A549 (cell line): Measurements from ENCODE around the gene PUM2. TPM values are rescaled to one million over a fixed set of nuclear protein-coding genes. Genes with fewer than 3 reads are reported as not detected.

Source experiments
- ATAC-seq, 2 experiments: fragments of 200-7000 bp in 1 of 2; fragments of >200 bp in 1 of 2; cut with Nextera tagmentation in 1 of 2; cut with Tn5 transposase in 1 of 2; 3 replicates each; pipeline versions ENCODE4 v1.8.0 to v1.9.1; 2018 to 2020; ENCODE audit warnings: mild to moderate bottlenecking in 1 of 2, moderate library complexity in 1 of 2
- CTCF ChIA-PET: fragments of 300-600 bp; sonication (Branson Sonifier 250); formaldehyde crosslinking; extraction: SDS; loops from one replicate; lab custom pipeline; 2021; ENCODE audit warnings: antibody characterized with exemption, inconsistent platforms; lab: Yijun Ruan, JAX
- POLR2A ChIA-PET: fragments of 350-600 bp; formaldehyde crosslinking; extraction: SDS; loops from one replicate; lab custom pipeline; 2021; ENCODE audit warnings: antibody characterized with exemption, inconsistent platforms; lab: Yijun Ruan, JAX
- DNase-seq, 2 experiments: peaks; one replicate each; pipeline versions ENCODE4 v3.0.0 to v3.0.0-alpha.2; 2011 to 2016; ENCODE audit warnings: low read depth in 1 of 2, low spot score in 1 of 2
- FAIRE-seq: peaks from 2 replicates; lab custom pipeline; 2011; peaks lifted over from hg19 to GRCh38; lab: Jason Lieb, UNC
- H3K27ac ChIP-seq, 2 experiments: fragments of >200 bp; sonication (Bioruptor Twin); formaldehyde crosslinking; 3 replicates each; pipeline ENCODE4 v1.5.1; 2016 to 2017
- H3K4me1 ChIP-seq: fragments of >200 bp; sonication (Bioruptor Twin); formaldehyde crosslinking; 3 replicates; pipeline ENCODE4 v1.6.1; 2016
- H3K4me2 ChIP-seq: fragments of >200 bp; sonication (Bioruptor Twin); formaldehyde crosslinking; 3 replicates; pipeline ENCODE4 v1.6.1; 2016
- H3K4me3 ChIP-seq: fragments of >200 bp; sonication (Bioruptor Twin); formaldehyde crosslinking; 3 replicates; pipeline ENCODE4 v1.5.1; 2016
- H3K9me3 ChIP-seq: fragments of >200 bp; sonication (Bioruptor Twin); formaldehyde crosslinking; 3 replicates; pipeline ENCODE4 v1.6.1; 2016
- BCL3 ChIP-seq: fragments of >200 bp; sonication (Bioruptor Twin); formaldehyde crosslinking; IDR thresholded peaks from 3 replicates; pipeline ENCODE4 v1.6.1; 2016
- BHLHE40 ChIP-seq: IDR thresholded peaks from 2 replicates; pipeline ENCODE4 v1.6.1; 2012; ENCODE audit warnings: low read depth, low read length, inconsistent platforms
- CEBPB ChIP-seq, 2 experiments: fragments of >200 bp in 1 of 2; sonication (Bioruptor Twin) in 1 of 2; formaldehyde crosslinking in 1 of 2; IDR thresholded peaks; 2 replicates each; pipeline ENCODE4 v1.6.1; 2012 to 2016
- CHD2 ChIP-seq: fragments of 150-350 bp; IDR thresholded peaks from 2 replicates; pipeline ENCODE4 v1.6.1; 2014; ENCODE audit warnings: low read length; ENCODE audit not compliant: partially characterized antibody
- E2F6 ChIP-seq: IDR thresholded peaks from 2 replicates; pipeline ENCODE4 v1.6.1; 2012; ENCODE audit warnings: low read depth, borderline replicate concordance
- EHF ChIP-seq: fragments of 250-450 bp; sonication (Bioruptor Pico); IDR thresholded peaks from 2 replicates; pipeline ENCODE4 v1.5.0; 2020; ENCODE audit warnings: mild to moderate bottlenecking
- HDAC2 ChIP-seq: fragments of 200-600 bp; sonication (generic); IDR thresholded peaks from 2 replicates; pipeline ENCODE4 v1.6.1; 2016
- HOXB5 ChIP-seq: fragments of 250-450 bp; sonication (Bioruptor Pico); IDR thresholded peaks from 2 replicates; pipeline ENCODE4 v1.5.0; 2020; ENCODE audit warnings: mild to moderate bottlenecking, moderate library complexity
- JUN ChIP-seq, 2 experiments: fragments of >200 bp; sonication (Bioruptor Twin); formaldehyde crosslinking; IDR thresholded peaks; 2 replicates in 1 of 2; 3 replicates in 1 of 2; pipeline ENCODE4 v1.6.1; 2016 to 2017
- MAFK ChIP-seq: fragments of 450-650 bp; IDR thresholded peaks from 2 replicates; pipeline ENCODE4 v1.6.1; 2014; ENCODE audit not compliant: partially characterized antibody
- NFE2L2 ChIP-seq: fragments of 150-350 bp; conservative IDR thresholded peaks from 2 replicates; pipeline ENCODE4 v1.6.1; 2014; ENCODE audit warnings: low read length
- NPAS2 ChIP-seq: fragments of 250-450 bp; sonication (Bioruptor Pico); IDR thresholded peaks from 2 replicates; pipeline ENCODE4 v1.8.0; 2022; ENCODE audit warnings: mild to moderate bottlenecking, moderate library complexity, borderline replicate concordance
- PBX3 ChIP-seq: IDR thresholded peaks from 2 replicates; pipeline ENCODE4 v1.6.1; 2012
- POLR2A ChIP-seq: IDR thresholded peaks from 2 replicates; pipeline ENCODE4 v1.6.1; 2012; ENCODE audit warnings: mild to moderate bottlenecking, low read length
- REST ChIP-seq: fragments of 200-600 bp; sonication (generic); IDR thresholded peaks from 2 replicates; pipeline ENCODE4 v1.6.1; 2016; ENCODE audit warnings: antibody characterized with exemption, mild to moderate bottlenecking, moderate library complexity
- RFX5 ChIP-seq: fragments of 450-650 bp; IDR thresholded peaks from 2 replicates; pipeline ENCODE4 v1.7.1; 2014; ENCODE audit warnings: antibody characterized with exemption, mild to moderate bottlenecking, moderate library complexity
- RNF2 ChIP-seq: fragments of 200-600 bp; sonication (generic); IDR thresholded peaks from 2 replicates; pipeline ENCODE4 v1.6.1; 2016; ENCODE audit warnings: low read depth, mild to moderate bottlenecking, antibody characterized with exemption, moderate library complexity, borderline replicate concordance
- TFCP2L1 ChIP-seq: fragments of 250-450 bp; sonication (Bioruptor Pico); IDR thresholded peaks from 2 replicates; pipeline ENCODE4 v1.5.0; 2021; ENCODE audit warnings: mild to moderate bottlenecking
- WGBS: methylation state at CpG from one replicate; pipeline ENCODE4 v1.1.6; 2017; ENCODE audit errors: missing lambda C conversion rate; 5-methylcytosine and 5-hydroxymethylcytosine counted together
- polyA plus RNA-seq, 4 experiments: library from polyadenylated mRNA; depleted of rRNA in 3 of 4; stranded (reverse); fragments of >200 nt; fragmentation: RNase III in 1 of 4; extraction: RNeasy Plus Mini Kit Qiagen cat#74134 plus additional on column Dnase treatment in 1 of 4; gene quantifications; 2 replicates in 3 of 4; 3 replicates in 1 of 4; pipeline ENCODE4 v1.2.3, GENCODE V29; 2011 to 2017
- TF ChIP-seq, protein P1 (sequence below): fragments of 150-350 bp; IDR thresholded peaks from 2 replicates; pipeline ENCODE4 v1.6.1; 2014; ENCODE audit warnings: low read depth, mild to moderate bottlenecking, low read length
- TF ChIP-seq, protein P2 (sequence below): fragments of >200 bp; sonication (Bioruptor Twin); formaldehyde crosslinking; IDR thresholded peaks from 2 replicates; pipeline ENCODE4 v1.6.1; 2016
- TF ChIP-seq, protein P3 (sequence below): fragments of 250-450 bp; sonication (Bioruptor Pico); IDR thresholded peaks from 2 replicates; pipeline ENCODE4 v1.5.0; 2021; ENCODE audit warnings: mild to moderate bottlenecking, moderate library complexity, borderline replicate concordance
- TF ChIP-seq, protein P4 (sequence below): IDR thresholded peaks from 2 replicates; pipeline ENCODE4 v1.6.1; 2012

Gene PUM2
- polyA plus RNA-seq, 2 of the 4 experiments (the other 2 are of a cell fraction), result 44.6 to 94.2 TPM

DNA sequence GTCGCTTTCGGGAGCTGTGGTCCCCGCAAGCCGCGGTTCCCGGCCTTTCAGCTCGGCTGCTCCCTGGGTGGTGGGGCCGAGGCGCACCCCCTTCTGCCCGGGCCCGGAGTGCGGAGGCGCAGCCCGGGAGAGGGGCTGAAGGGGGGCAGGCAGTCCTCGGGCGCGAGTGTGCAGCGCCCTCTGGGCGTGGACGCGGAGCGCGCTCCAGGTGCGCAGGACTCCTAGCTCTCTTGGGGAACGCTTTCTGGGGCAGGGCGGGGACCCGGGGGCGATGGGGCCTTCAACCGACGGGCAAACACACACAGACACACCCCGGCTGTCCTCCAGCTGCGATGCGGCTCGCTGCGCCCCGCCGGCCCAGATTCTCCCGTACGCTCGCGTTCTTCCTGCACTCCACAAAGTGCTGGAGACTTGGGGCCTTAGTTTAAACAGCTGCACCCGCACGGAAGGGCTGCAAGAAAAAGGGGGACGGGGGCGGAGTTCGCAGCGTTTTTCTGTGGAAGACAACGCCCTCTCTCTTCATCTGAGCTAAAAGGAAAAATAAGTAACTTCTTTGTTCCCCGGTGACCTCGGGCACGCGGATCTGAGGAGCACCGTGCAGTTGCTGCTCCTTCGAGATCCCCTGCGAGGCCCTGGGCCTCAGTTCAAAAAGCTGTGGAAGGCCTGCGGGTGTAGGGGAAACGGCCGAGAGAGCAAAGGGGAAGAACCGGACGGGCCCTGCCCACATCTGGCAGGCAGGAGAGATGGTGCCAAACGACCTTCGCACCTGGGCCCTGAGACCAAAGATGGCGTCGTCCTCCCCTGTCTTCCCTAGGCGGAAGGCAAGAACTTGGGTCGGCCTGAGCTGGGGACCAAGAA lies 125.1 kb downstream of the PUM2 start (continued):
- TF ChIP-seq, protein P1, sequence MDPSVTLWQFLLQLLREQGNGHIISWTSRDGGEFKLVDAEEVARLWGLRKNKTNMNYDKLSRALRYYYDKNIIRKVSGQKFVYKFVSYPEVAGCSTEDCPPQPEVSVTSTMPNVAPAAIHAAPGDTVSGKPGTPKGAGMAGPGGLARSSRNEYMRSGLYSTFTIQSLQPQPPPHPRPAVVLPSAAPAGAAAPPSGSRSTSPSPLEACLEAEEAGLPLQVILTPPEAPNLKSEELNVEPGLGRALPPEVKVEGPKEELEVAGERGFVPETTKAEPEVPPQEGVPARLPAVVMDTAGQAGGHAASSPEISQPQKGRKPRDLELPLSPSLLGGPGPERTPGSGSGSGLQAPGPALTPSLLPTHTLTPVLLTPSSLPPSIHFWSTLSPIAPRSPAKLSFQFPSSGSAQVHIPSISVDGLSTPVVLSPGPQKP, result no peak
- TF ChIP-seq BCL3 (no peak), HOXB5 (CRISPR knock-in tag) (no peak), CHD2 (no peak), NFE2L2 (no peak), CEBPB (IDR thresholded peaks at IDR 0.05) (no peak), RFX5 (no peak), PBX3 (no peak), REST (no peak), MAFK (no peak), TFCP2L1 (no peak), EHF (CRISPR knock-in tag) (no peak), RNF2 (no peak)
- TF ChIP-seq, protein P2, sequence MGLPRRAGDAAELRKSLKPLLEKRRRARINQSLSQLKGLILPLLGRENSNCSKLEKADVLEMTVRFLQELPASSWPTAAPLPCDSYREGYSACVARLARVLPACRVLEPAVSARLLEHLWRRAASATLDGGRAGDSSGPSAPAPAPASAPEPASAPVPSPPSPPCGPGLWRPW, result no peak
- TF ChIP-seq, protein P3, sequence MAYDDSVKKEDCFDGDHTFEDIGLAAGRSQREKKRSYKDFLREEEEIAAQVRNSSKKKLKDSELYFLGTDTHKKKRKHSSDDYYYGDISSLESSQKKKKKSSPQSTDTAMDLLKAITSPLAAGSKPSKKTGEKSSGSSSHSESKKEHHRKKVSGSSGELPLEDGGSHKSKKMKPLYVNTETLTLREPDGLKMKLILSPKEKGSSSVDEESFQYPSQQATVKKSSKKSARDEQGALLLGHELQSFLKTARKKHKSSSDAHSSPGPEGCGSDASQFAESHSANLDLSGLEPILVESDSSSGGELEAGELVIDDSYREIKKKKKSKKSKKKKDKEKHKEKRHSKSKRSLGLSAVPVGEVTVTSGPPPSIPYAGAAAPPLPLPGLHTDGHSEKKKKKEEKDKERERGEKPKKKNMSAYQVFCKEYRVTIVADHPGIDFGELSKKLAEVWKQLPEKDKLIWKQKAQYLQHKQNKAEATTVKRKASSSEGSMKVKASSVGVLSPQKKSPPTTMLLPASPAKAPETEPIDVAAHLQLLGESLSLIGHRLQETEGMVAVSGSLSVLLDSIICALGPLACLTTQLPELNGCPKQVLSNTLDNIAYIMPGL (CRISPR knock-in tag), result peak; percentile 69; the same call in 1 of the 2 replicates
- TF ChIP-seq, all 56 proteins: peak for 8

DNA sequence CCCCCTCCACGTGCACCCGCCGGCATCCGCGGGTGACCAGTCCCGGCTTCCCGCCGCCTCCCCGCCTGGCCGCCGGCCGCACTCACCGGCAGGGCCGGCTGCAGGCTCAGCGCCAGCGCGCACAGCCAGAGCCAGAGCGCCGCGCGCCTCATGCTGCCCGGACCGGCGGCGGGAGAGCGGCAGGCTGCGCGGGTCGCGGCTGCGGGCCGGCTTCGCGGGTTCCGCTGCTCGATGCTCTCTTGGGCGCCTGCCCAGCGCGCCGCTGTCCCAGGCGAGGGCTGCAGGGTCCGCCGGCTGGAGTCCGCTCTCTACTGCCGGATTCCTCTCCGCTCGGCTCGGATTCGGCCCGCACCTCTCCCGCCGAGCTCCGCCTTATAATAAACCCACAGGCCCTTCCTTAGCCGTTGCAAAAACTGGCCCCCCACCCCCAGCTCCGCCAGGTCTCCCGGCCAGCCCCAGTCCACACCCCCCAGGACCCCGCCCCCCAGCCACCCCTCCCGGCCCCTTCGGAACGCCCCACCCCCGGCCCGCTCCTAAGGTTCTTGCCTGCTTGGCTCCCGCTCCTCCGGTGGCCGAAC lies 125.8 kb downstream of the PUM2 start, which contains the start of gene SDC1:
Gene SDC1 (minus strand): TSS at position 415 of the 578 bp plus-strand sequence. CDS start 263 bp downstream, at position 152.
- Histone ChIP-seq H3K4me2 (peak within 1 kb of the TSS; percentile 80), H3K27ac (peak within 1 kb of the TSS; percentile 96 to 97), H3K4me3 (peak within 1 kb of the TSS; percentile 95), H3K4me1 (peaks cover 40% of the 10 kb centered on the region), H3K9me3 (no peaks in the 10 kb centered on the region)
- TF ChIP-seq E2F6 (no peak; the same call in 1 of the 2 replicates), HOXB5 (CRISPR knock-in tag) (no peak), JUN (IDR thresholded peaks at IDR 0.05) (peak; percentile 52 to 82; a peak in 4 of 5 replicates), NPAS2 (CRISPR knock-in tag) (peak; percentile 15; the same call in 1 of the 2 replicates), BHLHE40 (0 out of 2 replicates have a peak, but pooled peaks have one; percentile 14), BCL3 (peak; percentile 59; the same call in 1 of the 3 replicates), HDAC2 (no peak), POLR2A (peak; percentile 70)
- TF ChIP-seq, protein P4, sequence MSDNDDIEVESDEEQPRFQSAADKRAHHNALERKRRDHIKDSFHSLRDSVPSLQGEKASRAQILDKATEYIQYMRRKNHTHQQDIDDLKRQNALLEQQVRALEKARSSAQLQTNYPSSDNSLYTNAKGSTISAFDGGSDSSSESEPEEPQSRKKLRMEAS, result peak; percentile 76
- 0% methylated on average over 15 of the region's 65 CpGs for WGBS
- peak; percentile 81 to 82 for DNase-seq
- no peak for FAIRE-seq
- ChIA-PET CTCF (interaction anchor here (0.5 to 14.6 kb wide), 61 partner anchors 9 to 271 kb away, joined by 3 to 202 read pairs (median 5); no protein-coding TSS in a partner anchor), POLR2A (interaction anchor here (0.6 to 1.7 kb wide), 15 partner anchors 15 to 323 kb away, joined by 3 to 14 read pairs (median 3); partner anchors contain the start of genes LAPTM4A and TTC32)
- ATAC-seq, result peak; percentile 58 to 76
